GM23338 (cell line): ENCODE results near the gene ELP2. TPM values are rescaled to one million over a fixed set of nuclear protein-coding genes. Genes with fewer than 3 reads are reported as not detected.

ENCODE experiments used
- ATAC-seq: fragments of 200-7000 bp; cut with Tn5 transposase; 3 replicates; pipeline ENCODE4 v1.9.1; 2020
- DNase-seq: peaks from one replicate; pipeline ENCODE4 v3.0.0-alpha.2; 2015; ENCODE audit warnings: low spot score
- H2AFZ ChIP-seq: fragments of 200-600 bp; sonication (generic); 2 replicates; pipeline ENCODE4 v1.8.0; 2016; ENCODE audit warnings: antibody characterized with exemption, mild to moderate bottlenecking, moderate library complexity
- H3F3A ChIP-seq: fragments of 200-600 bp; sonication (generic); replicated peaks from 2 replicates; pipeline ENCODE4 v1.8.0; 2017; ENCODE audit warnings: antibody characterized with exemption, mixed run types, low read depth
- H3K27ac ChIP-seq: fragments of 200-600 bp; sonication (generic); 2 replicates; pipeline ENCODE4 v1.6.1; 2016; ENCODE audit warnings: low read depth
- H3K27me3 ChIP-seq: fragments of 200-600 bp; sonication (generic); 2 replicates; pipeline ENCODE4 v1.8.0; 2016; ENCODE audit warnings: mild to moderate bottlenecking, mixed run types, moderate library complexity; ENCODE audit not compliant: insufficient read depth
- H3K36me3 ChIP-seq: fragments of 200-600 bp; sonication (generic); 2 replicates; pipeline ENCODE4 v1.8.0; 2016; ENCODE audit warnings: mild to moderate bottlenecking; ENCODE audit not compliant: insufficient read depth
- H3K4me1 ChIP-seq: fragments of 200-600 bp; sonication (generic); 2 replicates; pipeline ENCODE4 v1.8.0; 2016; ENCODE audit warnings: mild to moderate bottlenecking, moderate library complexity; ENCODE audit not compliant: insufficient read depth
- H3K4me2 ChIP-seq: fragments of 200-600 bp; sonication (generic); 2 replicates; pipeline ENCODE4 v1.7.1; 2017; ENCODE audit warnings: mixed run types
- H3K4me3 ChIP-seq: fragments of 200-600 bp; sonication (generic); 2 replicates; pipeline ENCODE4 v1.6.1; 2016; ENCODE audit warnings: mixed run types
- H3K79me2 ChIP-seq: fragments of 200-600 bp; sonication (generic); replicated peaks from 2 replicates; pipeline ENCODE4 v1.8.0; 2017; ENCODE audit warnings: mild to moderate bottlenecking; ENCODE audit not compliant: insufficient read depth
- H3K9me2 ChIP-seq: fragments of 200-600 bp; sonication (generic); 2 replicates; pipeline ENCODE4 v1.8.0; 2017; ENCODE audit not compliant: insufficient read depth
- H4K20me1 ChIP-seq: fragments of 200-600 bp; sonication (generic); replicated peaks from 2 replicates; pipeline ENCODE4 v1.8.0; 2017; ENCODE audit warnings: mild to moderate bottlenecking; ENCODE audit not compliant: insufficient read depth
- H3K27ac Mint-ChIP-seq: 2 replicates; pipeline ENCODE4 v1.8.0; 2020; ENCODE audit warnings: inconsistent platforms, mild to moderate bottlenecking, moderate library complexity, mixed read lengths
- H3K27me3 Mint-ChIP-seq: 3 replicates; pipeline ENCODE4 v1.8.0; 2022; ENCODE audit warnings: low read depth, mild to moderate bottlenecking, moderate library complexity, mixed read lengths, inconsistent platforms; ENCODE audit not compliant: insufficient read depth, poor library complexity
- H3K36me3 Mint-ChIP-seq: 3 replicates; pipeline ENCODE4 v1.8.0; 2021; ENCODE audit warnings: low read depth, mild to moderate bottlenecking, inconsistent platforms, moderate library complexity, mixed read lengths
- H3K4me1 Mint-ChIP-seq: 3 replicates; pipeline ENCODE4 v1.8.0; 2020; ENCODE audit warnings: mild to moderate bottlenecking, inconsistent platforms, mixed read lengths
- H3K4me3 Mint-ChIP-seq: 3 replicates; pipeline ENCODE4 v1.8.0; 2021; ENCODE audit warnings: moderate library complexity, mild to moderate bottlenecking, inconsistent platforms, mixed read lengths
- H3K9me3 Mint-ChIP-seq: 3 replicates; pipeline ENCODE4 v1.8.0; 2020; ENCODE audit warnings: moderate library complexity, mild to moderate bottlenecking, inconsistent platforms, mixed read lengths
- ETS1 ChIP-seq: IDR thresholded peaks from 2 replicates; pipeline ENCODE4 v1.6.1; 2016; ENCODE audit warnings: antibody characterized with exemption
- EZH2phosphoT487 ChIP-seq: fragments of 200-600 bp; sonication (generic); IDR thresholded peaks from one replicate; pipeline ENCODE4 v1.8.1; 2018; ENCODE audit warnings: antibody characterized with exemption; ENCODE audit not compliant: unreplicated experiment
- JUNB ChIP-seq: IDR thresholded peaks from one replicate; pipeline ENCODE4 v1.6.1; 2016; ENCODE audit warnings: antibody characterized with exemption; ENCODE audit not compliant: unreplicated experiment
- POLR2AphosphoS5 ChIP-seq: IDR thresholded peaks from 2 replicates; pipeline ENCODE4 v1.6.1; 2016; ENCODE audit warnings: antibody characterized with exemption, low read depth
- STAT1 ChIP-seq: IDR thresholded peaks from one replicate; pipeline ENCODE4 v1.6.1; 2016; ENCODE audit warnings: antibody characterized with exemption; ENCODE audit not compliant: unreplicated experiment
- ZNF331 ChIP-seq: fragments of 250-450 bp; sonication (Bioruptor Pico); IDR thresholded peaks from 2 replicates; pipeline ENCODE4 v1.5.0; 2020; ENCODE audit warnings: low read depth, mild to moderate bottlenecking, moderate library complexity
- polyA plus RNA-seq: library from polyadenylated mRNA; unstranded; fragments of >200 nt; fragmentation: Nextera tagmentation; extraction: Ambion mirVana; gene quantifications from 2 replicates; pipeline ENCODE4 v1.2.1, GENCODE V29; 2016
- total RNA-seq: library from RNA; depleted of rRNA; stranded (reverse); fragments of >200 nt; shearing (Covaris generic); gene quantifications from 2 replicates; pipeline ENCODE4 v1.2.3, GENCODE V29; 2014

ELP2 gene
- total and polyA plus RNA-seq, 2 experiments from 2014 or later = 119 to 135 TPM

DNA sequence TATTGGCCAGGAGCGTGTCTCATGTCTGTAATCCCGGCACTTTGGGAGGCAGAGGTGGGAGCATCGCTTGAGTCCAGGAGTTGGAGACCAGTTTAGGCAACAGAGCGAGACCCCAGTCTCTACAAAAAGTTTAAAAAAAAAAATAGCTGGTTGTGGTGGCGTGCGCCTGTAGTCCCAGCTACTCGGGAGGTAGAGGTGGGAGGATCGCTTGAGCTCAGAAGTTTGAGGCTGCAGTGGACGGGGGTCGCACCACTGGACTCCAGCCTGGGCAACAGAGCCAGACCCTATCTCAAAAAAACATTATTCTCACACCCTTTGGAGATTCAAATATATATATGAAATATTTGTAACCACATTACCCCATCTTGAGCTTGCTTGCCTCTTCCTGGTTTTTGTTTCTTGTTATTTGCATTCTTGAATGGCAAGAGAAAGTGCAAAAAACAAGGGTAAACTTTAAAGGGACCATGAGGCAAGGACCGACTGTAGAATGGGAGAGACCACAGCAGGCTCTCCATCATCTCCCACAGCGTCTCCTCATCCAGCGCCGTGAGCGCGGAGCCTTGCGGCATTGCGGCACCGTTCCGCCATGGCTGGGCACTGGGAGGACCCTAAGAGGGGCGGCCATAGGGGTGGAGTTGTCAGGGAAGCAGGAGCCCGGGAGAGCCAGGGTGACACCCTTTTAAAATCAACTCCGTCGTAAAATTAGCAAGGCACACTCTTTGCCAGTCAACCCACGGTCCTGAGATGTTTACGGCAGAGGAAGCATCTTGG, 1.4 kb downstream of the ELP2 start:
- Histone ChIP-seq H3K27ac (no peak overlapping the region), H2AFZ (no peak overlapping the region), H3K79me2 (peaks cover 90% of the 10 kb centered on the region), H3K27me3 (no peaks in the 10 kb centered on the region), H4K20me1 (peaks cover 32% of the 10 kb centered on the region), H3F3A (no peaks in the 10 kb centered on the region), H3K4me3 (peak overlapping the region; percentile 92), H3K36me3 (peaks cover 17% of the 10 kb centered on the region; the same call in 1 of the 2 replicates), H3K9me2 (no peaks in the 10 kb centered on the region), H3K4me2 (peak overlapping the region; percentile 78), H3K4me1 (peaks cover 32% of the 10 kb centered on the region)
- DNase-seq = peak; percentile 15
- peak overlapping the region; percentile 98 for H3K4me3 Mint-ChIP-seq
- peaks cover 6% of the 10 kb centered on the region for H3K27me3 Mint-ChIP-seq
- no peak overlapping the region; the same call in 1 of the 2 replicates for H3K27ac Mint-ChIP-seq
- TF ChIP-seq ZNF331 (CRISPR knock-in tag) = no peak
- no peaks in the 10 kb centered on the region; the same call in 2 of the 3 replicates for H3K9me3 Mint-ChIP-seq
- peaks cover 22% of the 10 kb centered on the region for H3K36me3 Mint-ChIP-seq
- no peak for ATAC-seq
- H3K4me1 Mint-ChIP-seq = peaks cover 23% of the 10 kb centered on the region

DNA sequence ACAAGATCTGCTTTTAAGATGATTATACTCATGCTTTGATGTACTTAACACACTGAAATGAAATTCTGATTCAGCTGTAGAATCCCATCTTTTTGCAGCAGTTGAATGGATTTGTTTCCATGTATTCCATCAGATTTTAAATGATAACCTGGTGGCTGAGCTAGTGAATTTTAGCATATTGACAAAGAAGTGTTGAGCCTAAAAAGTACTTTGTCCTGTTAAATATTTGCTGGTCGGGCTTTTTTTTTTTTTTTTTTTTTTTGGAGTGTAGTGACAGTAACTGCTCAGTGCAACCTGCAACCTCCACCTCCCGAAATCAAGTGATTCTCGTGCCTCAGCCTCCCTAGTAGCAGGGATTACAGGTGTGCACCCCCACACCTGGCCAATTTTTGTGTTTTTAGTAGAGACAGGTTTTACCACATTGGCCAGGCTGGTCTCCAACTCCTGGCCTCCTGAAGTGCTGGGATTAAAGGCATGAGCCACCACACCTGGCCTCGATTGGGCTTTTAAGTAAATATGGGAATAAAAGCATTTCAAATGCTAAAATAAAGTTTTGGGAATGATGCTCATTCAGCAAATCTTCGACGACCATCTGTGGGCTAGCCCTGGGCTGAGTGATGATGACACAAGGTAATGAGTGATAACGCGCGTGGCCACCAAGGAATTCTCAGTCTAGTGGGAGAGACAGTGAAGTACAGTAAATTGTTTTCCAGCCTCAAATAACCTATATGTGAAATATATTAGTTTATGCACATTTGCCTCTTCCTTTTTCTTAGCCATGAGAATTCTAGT, 2.2 kb downstream of the ELP2 start:
- Mint-ChIP-seq H3K4me1 (peaks cover 23% of the 10 kb centered on the region), H3K9me3 (no peaks in the 10 kb centered on the region; the same call in 2 of the 3 replicates), H3K4me3 (peak overlapping the region; percentile 98), H3K27ac (no peak overlapping the region), H3K27me3 (peaks cover 6% of the 10 kb centered on the region), H3K36me3 (peaks cover 26% of the 10 kb centered on the region)
- Histone ChIP-seq H2AFZ (no peak overlapping the region), H3F3A (no peaks in the 10 kb centered on the region), H4K20me1 (peaks cover 38% of the 10 kb centered on the region), H3K9me2 (no peaks in the 10 kb centered on the region), H3K79me2 (peaks cover 92% of the 10 kb centered on the region), H3K27ac (no peak overlapping the region), H3K4me2 (peak overlapping the region; percentile 78), H3K36me3 (peaks cover 19% of the 10 kb centered on the region), H3K4me1 (peaks cover 32% of the 10 kb centered on the region), H3K27me3 (no peaks in the 10 kb centered on the region), H3K4me3 (peak overlapping the region; percentile 92)
- TF ChIP-seq JUNB = no peak
- no peak for TF ChIP-seq ZNF331 (CRISPR knock-in tag)
- ATAC-seq (no peak), DNase-seq (no peak)

- peak; percentile 27 for DNase-seq
- H3K27ac Mint-ChIP-seq = peak overlapping the region; percentile 43
- Histone ChIP-seq H2AFZ (no peak overlapping the region), H3K4me3 (peak overlapping the region; percentile 92; the same call in 1 of the 2 replicates), H3K9me2 (no peaks in the 10 kb centered on the region), H3F3A (no peaks in the 10 kb centered on the region), H4K20me1 (peaks cover 44% of the 10 kb centered on the region), H3K4me2 (peak overlapping the region; percentile 78), H3K36me3 (peaks cover 28% of the 10 kb centered on the region), H3K79me2 (peaks cover 83% of the 10 kb centered on the region), H3K4me1 (peaks cover 29% of the 10 kb centered on the region), H3K27ac (no peak overlapping the region; the same call in 1 of the 2 replicates), H3K27me3 (no peaks in the 10 kb centered on the region)
- H3K9me3 Mint-ChIP-seq = no peaks in the 10 kb centered on the region; the same call in 2 of the 3 replicates
- no peak for ATAC-seq
- H3K4me3 Mint-ChIP-seq = peak overlapping the region; percentile 28; the same call in 1 of the 3 replicates
- H3K36me3 Mint-ChIP-seq = peaks cover 35% of the 10 kb centered on the region
- H3K4me1 Mint-ChIP-seq = peaks cover 20% of the 10 kb centered on the region
- H3K27me3 Mint-ChIP-seq = peaks cover 6% of the 10 kb centered on the region
- TF ChIP-seq STAT1 = no peak
- TF ChIP-seq POLR2AphosphoS5 = no peak
- no peak for TF ChIP-seq JUNB
- TF ChIP-seq ETS1 = no peak
- TF ChIP-seq EZH2phosphoT487 = no peak
Observed at GRCh38 chr18:36132756-36133155, 3.1 kb downstream of the ELP2 start.
